Kidney (tissue), 14 donors: Measurements from ENCODE around the gene WWOX. TPM values are rescaled to one million over a fixed set of nuclear protein-coding genes. Genes with fewer than 3 reads are reported as not detected.
"Not testable (repeated sequence)": the region's sequence is repeated elsewhere in the genome, so short reads cannot be mapped to it uniquely, and the experiment has no call there.

Experiments
- DNase-seq, 5 donors: peaks; one replicate each; pipeline ENCODE4 v3.0.0-alpha.2; 2013 to 2020
- FAIRE-seq: peaks from 2 replicates; lab custom pipeline; 2012; peaks lifted over from hg19 to GRCh38; lab: Jason Lieb, UNC
- H3K27ac ChIP-seq, 2 donors: one replicate each; pipeline ENCODE4 v1.7.0; 2013; ENCODE audit warnings: low read depth in 2 of 2, low read length in 2 of 2, inconsistent platforms in 1 of 2
- H3K27me3 ChIP-seq: one replicate; pipeline ENCODE4 v1.7.1; 2013; ENCODE audit warnings: low read length, inconsistent platforms; ENCODE audit not compliant: control insufficient read depth, insufficient read depth
- H3K36me3 ChIP-seq, 3 donors: one replicate each; pipeline versions ENCODE4 v1.7.0 to v1.7.1; 2013; ENCODE audit warnings: low read length in 3 of 3, control low read depth in 1 of 3, inconsistent platforms in 1 of 3; ENCODE audit not compliant: insufficient read depth in 3 of 3, control insufficient read depth in 2 of 3
- H3K4me1 ChIP-seq, 3 donors: one replicate each; pipeline versions ENCODE4 v1.7.0 to v1.7.1; 2013; ENCODE audit warnings: low read length in 3 of 3, inconsistent platforms in 1 of 3, low read depth in 1 of 3; ENCODE audit not compliant: control insufficient read depth in 2 of 3, insufficient read depth in 2 of 3
- H3K4me3 ChIP-seq, 3 donors: one replicate each; pipeline versions ENCODE4 v1.7.0 to v1.8.1; 2013; ENCODE audit warnings: low read length in 3 of 3, control low read depth in 1 of 3, inconsistent platforms in 1 of 3
- H3K9ac ChIP-seq, 3 donors: one replicate each; pipeline versions ENCODE4 v1.7.0 to v1.7.1; 2013; ENCODE audit warnings: low read length in 3 of 3, control low read depth in 1 of 3, inconsistent platforms in 1 of 3
- H3K9me3 ChIP-seq, 3 donors: one replicate each; pipeline versions ENCODE4 v1.7.0 to v1.7.1; 2013; ENCODE audit warnings: low read length in 3 of 3, control low read depth in 1 of 3, inconsistent platforms in 1 of 3; ENCODE audit not compliant: control insufficient read depth in 2 of 3, insufficient read depth in 1 of 3
- CTCF ChIP-seq: IDR thresholded peaks from 3 replicates; pipeline ENCODE4 v1.5.1; 2012; ENCODE audit warnings: mild to moderate bottlenecking, moderate library complexity, borderline replicate concordance; ENCODE audit not compliant: insufficient read depth; ENCODE audit errors: extremely low read depth
- intact Hi-C: fragments of 100-400 bp; cut with DNase I; formaldehyde crosslinking; loops from one replicate; pipeline ENCODE4 v1.11.1; 2022
- polyA plus RNA-seq: library from polyadenylated mRNA; stranded (reverse); fragments of 350-450 nt; fragmentation: Illumina TruSeq; extraction: RNeasy Lipid Tissue Mini Kit (QIAGEN cat#74804); gene quantifications from one replicate; pipeline ENCODE4 v1.2.3, GENCODE V29; 2014; ENCODE audit warnings: low read depth, low replicate concordance; ENCODE audit not compliant: insufficient read depth
- total RNA-seq: library from RNA; stranded (reverse); fragmentation: NEBNext Ultra II Directional; extraction: Animal tissue kit (Norgen Biotek cat#: 25700); gene quantifications from one replicate; pipeline ENCODE4 v1.2.1, GENCODE V29; 2021
- donor health status: control.
- donor health status: control.
- donor health status: control.
- donor health status: control.
- donor health status: control.
- donor health status: DM: yes; HTN: yes; CAD: no.
- donor health status: Normal renal cell carcinoma (clear cell type).

Gene WWOX
- total and polyA plus RNA-seq, 2 donors from 2014 or later = 22.5 to 30.3 TPM

GRCh38 chr16:79253100-79253631 lies 1153.7 kb downstream of the WWOX start:
- Histone ChIP-seq H3K36me3 (no peaks in the 10 kb centered on the region), H3K9ac (no peak overlapping the region), H3K27ac (no peak overlapping the region), H3K4me3 (no peak overlapping the region), H3K27me3 (no peaks in the 10 kb centered on the region), H3K9me3 (no peaks in the 10 kb centered on the region), H3K4me1 (no peaks in the 10 kb centered on the region)
- FAIRE-seq = no peak
- intact Hi-C loops = no loop called here
- no peak for DNase-seq
- no peak for TF ChIP-seq CTCF

- intact Hi-C loops = no loop called here
- no peaks in the 10 kb centered on the region for H3K36me3 ChIP-seq
- no peak overlapping the region for H3K27ac ChIP-seq
- no peak overlapping the region for H3K9ac ChIP-seq
- no peak overlapping the region for H3K4me3 ChIP-seq
- H3K9me3 ChIP-seq = no peaks in the 10 kb centered on the region
- H3K27me3 ChIP-seq = no peaks in the 10 kb centered on the region
- FAIRE-seq (no peak), DNase-seq (no peak)
- H3K4me1 ChIP-seq = no peaks in the 10 kb centered on the region
- TF ChIP-seq CTCF = no peak
Observed at GRCh38 chr16:79257953-79258490, 1158.6 kb downstream of the WWOX start.

- H3K27me3 ChIP-seq, H3K36me3 ChIP-seq, H3K9ac ChIP-seq, H3K4me1 ChIP-seq, H3K27ac ChIP-seq, intact Hi-C loops, DNase-seq, H3K9me3 ChIP-seq, H3K4me3 ChIP-seq, FAIRE-seq: not testable (repeated sequence)
Observed at GRCh38 chr16:79260890-79261289, 1161.4 kb downstream of the WWOX start.

- no peaks in the 10 kb centered on the region for H3K4me1 ChIP-seq
- H3K4me3 ChIP-seq = no peak overlapping the region
- H3K27me3 ChIP-seq = no peaks in the 10 kb centered on the region
- FAIRE-seq = no peak
- H3K9me3 ChIP-seq = no peaks in the 10 kb centered on the region
- H3K27ac ChIP-seq = no peak overlapping the region
- H3K9ac ChIP-seq = no peak overlapping the region
- TF ChIP-seq CTCF = peak; percentile 55
- H3K36me3 ChIP-seq = no peaks in the 10 kb centered on the region
- peak in 4 of 5 donors; percentile 68 to 77 (median 70) for DNase-seq
- intact Hi-C loops = no loop called here
Observed at GRCh38 chr16:79261481-79261940, 1162.1 kb downstream of the WWOX start.
